Measurements from ENCODE around the gene GRIK4. TPM values are rescaled to one million over a fixed set of nuclear protein-coding genes. Genes with fewer than 3 reads are reported as not detected.

GRIK4 gene
- total RNA-seq, 6 experiments from 2014 or later = 0.07 to 0.11 TPM; not detected in 4

- no peak for ATAC-seq
- H3K27ac ChIP-seq = no peak overlapping the region
- WGBS (ENCODE audit: insufficient coverage, low coverage, low lambda C conversion rate, missing lambda C conversion rate) = 58% methylated on average over 4 of the region's 8 CpGs
- intact Hi-C loops (cut with DNase I) = no loop called here
- no peak for DNase-seq
- peaks cover 0 to 7% of the 10 kb centered on the region in 2 donors for H3K27me3 ChIP-seq
- H3K4me3 ChIP-seq = no peak overlapping the region
- H3K36me3 ChIP-seq = no peaks in the 10 kb centered on the region
- H3K4me1 ChIP-seq = peaks cover 0 to 9% (median 4%) of the 10 kb centered on the region in 4 donors
- no peaks in the 10 kb centered on the region for H3K9me3 ChIP-seq
- TF ChIP-seq, protein P1, sequence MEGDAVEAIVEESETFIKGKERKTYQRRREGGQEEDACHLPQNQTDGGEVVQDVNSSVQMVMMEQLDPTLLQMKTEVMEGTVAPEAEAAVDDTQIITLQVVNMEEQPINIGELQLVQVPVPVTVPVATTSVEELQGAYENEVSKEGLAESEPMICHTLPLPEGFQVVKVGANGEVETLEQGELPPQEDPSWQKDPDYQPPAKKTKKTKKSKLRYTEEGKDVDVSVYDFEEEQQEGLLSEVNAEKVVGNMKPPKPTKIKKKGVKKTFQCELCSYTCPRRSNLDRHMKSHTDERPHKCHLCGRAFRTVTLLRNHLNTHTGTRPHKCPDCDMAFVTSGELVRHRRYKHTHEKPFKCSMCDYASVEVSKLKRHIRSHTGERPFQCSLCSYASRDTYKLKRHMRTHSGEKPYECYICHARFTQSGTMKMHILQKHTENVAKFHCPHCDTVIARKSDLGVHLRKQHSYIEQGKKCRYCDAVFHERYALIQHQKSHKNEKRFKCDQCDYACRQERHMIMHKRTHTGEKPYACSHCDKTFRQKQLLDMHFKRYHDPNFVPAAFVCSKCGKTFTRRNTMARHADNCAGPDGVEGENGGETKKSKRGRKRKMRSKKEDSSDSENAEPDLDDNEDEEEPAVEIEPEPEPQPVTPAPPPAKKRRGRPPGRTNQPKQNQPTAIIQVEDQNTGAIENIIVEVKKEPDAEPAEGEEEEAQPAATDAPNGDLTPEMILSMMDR (IDR thresholded peaks at IDR 0.05) = no peak
- no peak for TF ChIP-seq POLR2A (IDR thresholded peaks at IDR 0.05)
These were observed 57.2 kb downstream of the GRIK4 start for GRCh38 chr11:120568572-120569307.

DNA sequence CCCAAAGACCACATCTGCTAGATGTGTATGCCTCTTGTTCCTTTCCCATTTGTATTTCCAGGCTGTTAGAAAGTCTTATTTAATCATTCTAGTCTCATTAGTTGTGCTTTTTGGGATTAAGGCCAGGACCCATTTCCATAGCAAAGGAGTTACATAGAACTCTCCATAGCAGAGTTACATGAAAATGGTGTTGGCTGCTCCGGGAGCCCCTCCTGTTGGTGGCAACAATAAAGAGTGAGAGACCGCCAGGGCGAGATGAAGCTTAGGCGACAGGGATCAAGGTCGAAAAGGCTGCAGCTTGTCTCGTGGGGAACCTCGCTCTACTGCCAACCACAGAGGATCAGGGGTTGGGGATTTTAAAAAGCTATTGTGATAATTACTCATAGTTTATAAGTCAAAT is 58.3 kb downstream of the GRIK4 start:
- DNase-seq (no peak), ATAC-seq (no peak)
- no peaks in the 10 kb centered on the region for H3K9me3 ChIP-seq
- H3K27me3 ChIP-seq = no peaks in the 10 kb centered on the region
- no peak overlapping the region for H3K4me3 ChIP-seq
- intact Hi-C loops (cut with DNase I) = no loop called here
- TF ChIP-seq, protein P1 (IDR thresholded peaks at IDR 0.05) = no peak
- no peak for TF ChIP-seq POLR2A (IDR thresholded peaks at IDR 0.05)
- H3K36me3 ChIP-seq = no peaks in the 10 kb centered on the region
- H3K27ac ChIP-seq = no peak overlapping the region
- 66% methylated on average over 7 of the region's 7 CpGs for WGBS (ENCODE audit: insufficient coverage, low coverage, low lambda C conversion rate, missing lambda C conversion rate)
- H3K4me1 ChIP-seq = peaks cover 0 to 2% (median under 1%) of the 10 kb centered on the region in 4 donors

GRCh38 chr11:120571476-120571875 is 59.9 kb downstream of the GRIK4 start:
- H3K4me1 ChIP-seq = no peaks in the 10 kb centered on the region
- TF ChIP-seq, protein P1 (IDR thresholded peaks at IDR 0.05) = no peak
- no peak for TF ChIP-seq POLR2A (IDR thresholded peaks at IDR 0.05)
- no peak overlapping the region for H3K4me3 ChIP-seq
- intact Hi-C loops (cut with DNase I) = no loop called here
- DNase-seq (no peak), ATAC-seq (no peak)
- 56% methylated on average over 1 of the region's 1 CpG for WGBS (ENCODE audit: insufficient coverage, low coverage, low lambda C conversion rate, missing lambda C conversion rate)
- no peaks in the 10 kb centered on the region for H3K27me3 ChIP-seq
- no peaks in the 10 kb centered on the region for H3K9me3 ChIP-seq
- no peaks in the 10 kb centered on the region for H3K36me3 ChIP-seq
- no peak overlapping the region for H3K27ac ChIP-seq

DNA sequence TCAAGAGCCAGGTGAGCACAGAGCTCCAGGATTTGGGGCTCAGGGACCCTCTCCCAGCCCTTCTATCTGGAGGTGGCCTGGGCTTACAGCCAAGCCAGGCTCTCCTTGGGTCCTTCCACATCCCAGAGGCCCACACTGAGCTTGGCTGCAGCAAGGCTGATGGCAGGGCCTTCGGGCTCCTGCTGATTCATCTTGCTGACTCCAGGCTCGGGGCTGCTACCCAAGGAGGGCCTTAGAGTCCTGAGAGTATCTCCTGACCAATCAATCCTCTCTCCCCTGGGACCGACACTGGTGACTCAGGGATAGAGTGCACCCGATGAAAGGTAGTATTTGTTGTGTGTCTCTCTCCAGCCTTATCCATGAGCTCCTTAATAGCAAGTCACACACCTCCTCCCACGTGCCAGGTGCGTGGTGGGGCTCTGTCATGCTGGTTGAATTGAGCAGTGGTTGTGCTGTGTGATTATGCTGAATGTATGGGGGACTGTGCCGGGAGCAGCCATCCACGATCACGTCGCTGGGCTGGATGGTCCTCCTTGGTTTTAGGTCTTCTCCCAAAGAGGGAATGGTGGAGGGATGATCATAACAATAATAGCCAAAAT is 62.3 kb downstream of the GRIK4 start:
- Histone ChIP-seq H3K9me3 (no peaks in the 10 kb centered on the region), H3K4me3 (no peak overlapping the region), H3K36me3 (no peaks in the 10 kb centered on the region), H3K27ac (no peak overlapping the region), H3K27me3 (no peaks in the 10 kb centered on the region), H3K4me1 (no peaks in the 10 kb centered on the region)
- no peak for TF ChIP-seq POLR2A (IDR thresholded peaks at IDR 0.05)
- ATAC-seq = no peak
- 80% methylated on average over 1 of the region's 10 CpGs for WGBS (ENCODE audit: insufficient coverage, low coverage, low lambda C conversion rate, missing lambda C conversion rate)
- no peak for DNase-seq
- intact Hi-C loops (cut with DNase I) = no loop called here

DNA sequence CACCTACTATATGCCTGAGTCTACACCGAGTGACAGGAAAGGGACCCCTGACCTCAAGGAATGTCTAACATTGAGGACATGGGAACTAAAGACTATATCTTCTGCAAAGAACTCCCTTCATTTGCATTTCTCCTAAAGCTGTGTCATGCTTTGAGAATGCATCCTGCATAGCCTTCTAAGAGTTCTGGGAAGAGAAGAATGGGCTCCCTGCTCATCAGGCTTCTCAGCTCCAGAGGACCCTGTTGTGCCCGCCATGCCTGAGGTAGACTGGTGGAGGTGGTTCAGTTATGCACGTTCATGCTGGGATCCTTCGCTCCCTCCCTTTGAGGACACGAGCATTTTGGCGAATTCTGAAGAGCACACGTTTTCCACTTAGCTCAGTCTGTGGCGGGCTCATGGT is 63.3 kb downstream of the GRIK4 start:
- no peaks in the 10 kb centered on the region for H3K36me3 ChIP-seq
- TF ChIP-seq, protein P1 (IDR thresholded peaks at IDR 0.05) = no peak
- TF ChIP-seq POLR2A (IDR thresholded peaks at IDR 0.05) = no peak
- no peaks in the 10 kb centered on the region for H3K4me1 ChIP-seq
- no peaks in the 10 kb centered on the region for H3K9me3 ChIP-seq
- no peak overlapping the region for H3K27ac ChIP-seq
- DNase-seq (no peak), ATAC-seq (no peak)
- H3K27me3 ChIP-seq = no peaks in the 10 kb centered on the region
- WGBS (ENCODE audit: insufficient coverage, low coverage, low lambda C conversion rate, missing lambda C conversion rate) = 80% methylated on average over 1 of the region's 8 CpGs
- intact Hi-C loops (cut with DNase I) = no loop called here
- no peak overlapping the region for H3K4me3 ChIP-seq
